Tibial artery (tissue), 4 donors: Measurements from ENCODE around the gene MMP8.

ENCODE experiments used
- DNase-seq, 2 donors: peaks; one replicate each; pipeline ENCODE4 v3.0.0-alpha.2; 2019
- H3K27ac ChIP-seq, 2 donors: fragments of 200-600 bp; sonication (generic) in 1 of 2; 1 replicate in 1 of 2; 2 replicates in 1 of 2; pipeline ENCODE4 v1.5.1; 2018 to 2019; ENCODE audit warnings: mild to moderate bottlenecking in 1 of 2
- H3K27me3 ChIP-seq, 2 donors: fragments of 200-600 bp; sonication (generic) in 1 of 2; one replicate each; pipeline versions ENCODE4 v1.5.1 to v1.6.0; 2016 to 2019
- H3K36me3 ChIP-seq, 3 donors: fragments of 200-600 bp; sonication (generic) in 2 of 3; one replicate each; pipeline ENCODE4 v1.5.1; 2016 to 2019; ENCODE audit warnings: mild to moderate bottlenecking in 2 of 3
- H3K4me1 ChIP-seq, 4 donors: fragments of 200-600 bp; sonication (generic) in 2 of 4; 1 replicate in 3 of 4; 2 replicates in 1 of 4; pipeline ENCODE4 v1.5.1; 2016 to 2019
- H3K4me3 ChIP-seq, 2 donors: fragments of 200-600 bp; sonication (generic) in 1 of 2; 1 replicate in 1 of 2; 2 replicates in 1 of 2; pipeline ENCODE4 v1.5.1; 2018 to 2019; ENCODE audit warnings: mild to moderate bottlenecking in 2 of 2
- H3K9me3 ChIP-seq, 3 donors: fragments of 200-600 bp; sonication (generic) in 1 of 3; one replicate each; pipeline ENCODE4 v1.5.1; 2016 to 2019
- CTCF ChIP-seq, 2 experiments: fragments of 200-600 bp in 1 of 2; fragments of 450-650 bp in 1 of 2; IDR thresholded peaks; one replicate each; pipeline ENCODE4 v1.5.1; 2017 to 2019; ENCODE audit warnings: antibody characterized with exemption in 2 of 2, mild to moderate bottlenecking in 1 of 2, moderate library complexity in 1 of 2
- intact Hi-C: fragments of 100-400 bp; cut with DNase I; formaldehyde crosslinking; loops from one replicate; pipeline ENCODE4 v1.15.0; 2023; ENCODE audit warnings: low total_unique reads

Gene MMP8

DNA sequence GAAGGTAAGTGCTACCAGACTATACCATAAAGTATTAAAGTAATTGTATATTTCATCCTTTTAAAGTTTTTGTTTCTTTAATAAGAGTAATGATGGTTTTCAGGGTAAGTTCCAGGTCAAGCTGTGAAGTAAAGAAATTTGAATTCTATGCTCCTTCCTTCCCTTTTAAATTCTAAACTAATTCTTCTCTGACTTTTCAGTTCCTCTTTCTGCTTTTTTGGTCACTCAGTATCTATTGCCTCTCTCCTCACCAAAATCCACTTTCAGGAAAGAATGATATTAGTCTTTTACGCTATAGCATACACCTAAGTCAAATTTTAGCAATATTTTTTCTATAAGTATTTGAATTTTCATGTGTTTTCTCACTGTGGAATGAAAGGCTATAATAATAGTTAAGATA, 8.2 kb downstream of the MMP8 start:
- Histone ChIP-seq H3K27me3 (no peaks in the 10 kb centered on the region), H3K36me3 (no peaks in the 10 kb centered on the region), H3K4me1 (no peaks in the 10 kb centered on the region), H3K4me3 (no peak overlapping the region), H3K27ac (no peak overlapping the region), H3K9me3 (no peaks in the 10 kb centered on the region)
- intact Hi-C loops: no loop called here
- no peak for DNase-seq
- TF ChIP-seq CTCF (IDR thresholded peaks at IDR 0.05): no peak

DNA sequence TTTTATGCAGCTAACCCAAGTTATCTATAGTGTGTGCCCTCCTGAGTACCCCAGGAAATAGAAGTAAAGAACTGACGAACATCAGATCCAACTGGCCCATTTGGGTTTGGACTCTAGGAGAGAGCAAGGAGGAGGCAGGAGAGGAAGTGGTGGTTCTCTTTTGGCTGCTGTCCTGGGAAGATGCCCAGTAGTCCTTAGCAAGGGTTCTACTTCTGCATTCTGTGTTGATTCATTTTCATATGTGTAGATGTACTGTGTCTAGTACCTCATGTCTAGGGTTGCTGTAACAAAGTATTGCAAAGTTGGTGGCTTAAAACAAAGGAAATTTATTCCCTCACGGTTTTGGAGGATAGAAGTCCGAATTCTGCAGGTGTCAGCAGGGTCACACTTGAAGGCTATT, 12.6 kb downstream of the MMP8 start:
- Histone ChIP-seq H3K27ac (no peak overlapping the region), H3K4me1 (no peaks in the 10 kb centered on the region), H3K27me3 (no peaks in the 10 kb centered on the region), H3K36me3 (no peaks in the 10 kb centered on the region), H3K9me3 (no peaks in the 10 kb centered on the region), H3K4me3 (no peak overlapping the region)
- DNase-seq: no peak
- intact Hi-C loops: no loop called here
- no peak for TF ChIP-seq CTCF (IDR thresholded peaks at IDR 0.05)

GRCh38 chr11:102709201-102709945, 15.4 kb downstream of the MMP8 start:
- Histone ChIP-seq H3K4me1 (no peaks in the 10 kb centered on the region), H3K9me3 (no peaks in the 10 kb centered on the region), H3K27me3 (no peaks in the 10 kb centered on the region), H3K27ac (no peak overlapping the region), H3K36me3 (no peaks in the 10 kb centered on the region), H3K4me3 (no peak overlapping the region)
- intact Hi-C loops: no loop called here
- DNase-seq: no peak
- no peak for TF ChIP-seq CTCF (IDR thresholded peaks at IDR 0.05)

DNA sequence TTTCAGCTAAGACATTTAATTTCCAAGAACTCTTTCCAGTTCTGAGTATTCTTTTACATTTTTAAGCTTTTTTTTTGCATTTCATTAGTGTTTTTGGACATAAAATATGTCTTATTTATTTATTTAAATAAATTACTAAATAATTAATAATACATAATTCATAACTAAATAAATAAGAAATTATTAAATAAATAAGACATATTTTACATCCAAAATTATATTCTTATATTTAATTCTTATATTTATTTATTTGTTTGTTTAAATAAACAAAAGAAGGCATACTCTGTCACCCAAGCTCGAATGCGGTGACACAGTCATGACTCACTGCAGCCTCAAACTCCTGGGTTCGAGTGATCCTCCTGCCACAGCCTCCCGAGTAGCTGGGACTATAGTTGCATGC, 16.1 kb downstream of the MMP8 start:
- intact Hi-C loops: no loop called here
- no peaks in the 10 kb centered on the region for H3K9me3 ChIP-seq
- H3K36me3 ChIP-seq: no peaks in the 10 kb centered on the region
- H3K27ac ChIP-seq: no peak overlapping the region
- no peaks in the 10 kb centered on the region for H3K27me3 ChIP-seq
- DNase-seq: no peak
- no peak for TF ChIP-seq CTCF (IDR thresholded peaks at IDR 0.05)
- no peaks in the 10 kb centered on the region for H3K4me1 ChIP-seq
- no peak overlapping the region for H3K4me3 ChIP-seq

- Histone ChIP-seq H3K27ac (no peak within 1 kb of the TSS), H3K36me3 (no peaks in the 10 kb centered on the region), H3K4me1 (no peaks in the 10 kb centered on the region), H3K4me3 (no peak within 1 kb of the TSS), H3K27me3 (peaks cover 0 to 4% of the 10 kb centered on the region in 2 donors), H3K9me3 (no peaks in the 10 kb centered on the region)
- no peak for DNase-seq
- intact Hi-C loops: no loop called here
- TF ChIP-seq CTCF (IDR thresholded peaks at IDR 0.05): no peak
Measured at GRCh38 chr11:102705626-102706025, 19.1 kb downstream of the MMP8 start, which contains the start of gene MMP27. TSS of gene MMP27 (minus strand) at chr11:102705769. CDS start at chr11:102705714, 55 bp downstream.
